GM18502 (cell line): ENCODE measurements around the gene NRL.
"Not testable (repeated sequence)": the region's sequence is repeated elsewhere in the genome, so short reads cannot be mapped to it uniquely, and the experiment has no call there.

Experiments
- ATAC-seq: cut with Tn5 transposase; IDR thresholded peaks from one replicate; pipeline ENCODE4 v1.9.1; 2021; ENCODE audit warnings: mild to moderate bottlenecking; ENCODE audit not compliant: unreplicated experiment, poor library complexity

Gene NRL

DNA sequence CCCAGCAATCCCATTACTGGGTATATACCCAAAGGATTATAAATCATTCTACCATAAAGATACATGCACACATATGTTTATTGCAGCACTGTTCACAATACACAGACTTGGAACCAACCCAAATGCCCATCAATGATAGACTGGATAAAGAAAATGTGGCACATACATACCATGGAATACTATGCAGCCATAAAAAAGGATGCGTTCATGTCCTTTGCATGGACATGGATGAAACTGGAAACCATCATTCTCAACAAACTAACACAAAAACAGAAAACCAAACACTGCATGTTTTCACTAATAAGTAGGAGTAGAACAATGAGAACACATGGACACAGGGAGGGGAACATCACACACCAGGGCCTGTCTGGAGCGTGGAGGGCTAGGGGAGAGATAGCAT, 83.4 kb downstream of the NRL start:
- ATAC-seq = not testable (repeated sequence)

DNA sequence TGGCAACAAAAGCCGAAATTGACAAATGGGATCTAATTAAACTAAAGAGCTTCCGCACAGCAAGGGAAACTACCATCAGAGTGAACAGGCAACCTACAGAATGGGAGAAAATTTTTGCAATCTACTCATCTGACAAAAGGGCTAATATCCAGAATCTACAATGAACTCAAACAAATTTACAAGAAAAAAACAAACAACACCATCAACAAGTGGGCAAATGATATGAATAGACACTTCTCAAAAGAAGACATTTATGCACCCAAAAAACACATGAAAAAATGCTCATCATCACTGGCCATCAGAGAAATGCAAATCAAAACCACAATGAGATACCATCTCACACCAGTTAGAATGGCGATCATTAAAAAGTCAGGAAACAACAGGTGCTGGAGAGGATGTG, 85.1 kb downstream of the NRL start:
- not testable (repeated sequence) for ATAC-seq
